Body of pancreas (tissue), 4 donors: ENCODE data around the gene ARHGAP32. TPM values are rescaled to one million over a fixed set of nuclear protein-coding genes. Genes with fewer than 3 reads are reported as not detected.

Experiments used
- ATAC-seq: fragments of 150-250 bp; one replicate; pipeline ENCODE4 v1.9.1; 2016
- DNase-seq, 4 donors: peaks; one replicate each; pipeline ENCODE4 v3.0.0-alpha.2; 2019
- H3K27ac ChIP-seq, 4 donors: fragments of 200-600 bp; sonication (generic); 1 replicate in 3 of 4; 2 replicates in 1 of 4; pipeline versions ENCODE4 v1.5.1 to v1.6.1; 2016 to 2019; ENCODE audit warnings: mild to moderate bottlenecking in 1 of 4, mixed read lengths in 1 of 4, moderate library complexity in 1 of 4
- H3K27me3 ChIP-seq, 2 donors: fragments of 200-600 bp; sonication (generic); one replicate each; pipeline ENCODE4 v1.6.0; 2016; ENCODE audit warnings: mild to moderate bottlenecking in 1 of 2
- H3K36me3 ChIP-seq, 2 donors: fragments of 200-600 bp; sonication (generic); replicated peaks in 1 of 2; 2 replicates each; pipeline ENCODE4 v1.5.1; 2016; ENCODE audit warnings: low read depth in 2 of 2; ENCODE audit not compliant: insufficient read depth in 1 of 2
- H3K4me1 ChIP-seq: fragments of 200-600 bp; sonication (generic); one replicate; pipeline ENCODE4 v1.6.0; 2016
- H3K4me3 ChIP-seq, 2 donors: fragments of 200-600 bp; sonication (generic); 1 replicate in 1 of 2; 2 replicates in 1 of 2; pipeline ENCODE4 v1.5.1; 2016 to 2019
- H3K9me3 ChIP-seq, 3 donors: fragments of 200-600 bp; sonication (generic); 1 replicate in 2 of 3; 2 replicates in 1 of 3; pipeline ENCODE4 v1.5.1; 2016
- CTCF ChIP-seq, 7 experiments: fragments of 450-650 bp in 4 of 7; fragments of 200-600 bp in 3 of 7; sonication (generic) in 3 of 7; IDR thresholded peaks; one replicate each; pipeline ENCODE4 v1.5.1; 2016 to 2019; ENCODE audit warnings: antibody characterized with exemption in 7 of 7
- POLR2A ChIP-seq, 3 donors: fragments of 450-650 bp; IDR thresholded peaks; one replicate each; pipeline ENCODE4 v1.6.1; 2016; ENCODE audit warnings: antibody characterized with exemption in 3 of 3, mild to moderate bottlenecking in 2 of 3
- WGBS, 2 donors: methylation state at CpG; one replicate each; pipeline ENCODE4 v1.1.5; 2017; 5-methylcytosine and 5-hydroxymethylcytosine counted together
- intact Hi-C: fragments of 100-400 bp; cut with DNase I; formaldehyde crosslinking; loops from one replicate; pipeline ENCODE4 v1.15.1; 2023
- total RNA-seq, 2 donors: library from RNA; depleted of rRNA; stranded (reverse); fragments of >200 nt; gene quantifications; one replicate each; pipeline ENCODE4 v1.1.0, GENCODE V29; 2016

ARHGAP32 gene
- total RNA-seq, 2 donors from 2014 or later, result 26.0 to 30.4 TPM

GRCh38 chr11:128929991-128930390 lies 262.1 kb downstream of the ARHGAP32 start:
- WGBS, 2 donors, result 69 to 84% methylated on average over 11 to 12 of the region's 12 CpGs
- DNase-seq, result no peak
- no peaks in the 10 kb centered on the region for H3K36me3 ChIP-seq

DNA sequence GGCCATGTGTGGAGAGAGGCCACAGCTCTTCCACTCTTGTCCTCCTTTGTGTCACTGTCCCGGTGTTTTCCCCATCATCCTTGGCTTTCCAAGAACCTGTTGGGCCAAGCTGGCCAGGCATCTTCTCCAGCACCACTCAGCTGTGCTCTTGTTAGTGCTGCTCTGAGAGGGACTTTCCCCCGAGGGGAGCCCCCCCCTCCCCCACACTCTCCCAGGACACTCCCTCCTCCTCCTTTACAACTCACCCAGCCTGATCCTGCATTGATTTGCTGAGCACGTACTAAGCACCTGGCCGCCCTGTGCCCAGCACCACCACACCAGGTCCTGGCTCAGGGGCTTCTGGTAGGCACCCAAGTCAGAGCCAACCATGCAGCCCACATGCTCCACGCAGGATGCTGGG lies 262.7 kb downstream of the ARHGAP32 start:
- Histone ChIP-seq H3K27ac (no peak overlapping the region), H3K4me3 (no peak overlapping the region), H3K36me3 (no peaks in the 10 kb centered on the region), H3K27me3 (no peaks in the 10 kb centered on the region), H3K4me1 (peaks cover 6% of the 10 kb centered on the region), H3K9me3 (no peaks in the 10 kb centered on the region)
- ATAC-seq (no peak), DNase-seq (no peak)
- intact Hi-C loops, result no loop called here
- WGBS, 2 donors, result 57 to 70% methylated on average over 5 of the region's 5 CpGs
- TF ChIP-seq CTCF (IDR thresholded peaks at IDR 0.05) (no peak), POLR2A (IDR thresholded peaks at IDR 0.05) (no peak)

More at GRCh38 chr11:128929991-128930390, 262.1 kb downstream of the ARHGAP32 start:
- H3K27ac ChIP-seq, result no peak overlapping the region
- intact Hi-C loops, result no loop called here
- H3K4me1 ChIP-seq, result peaks cover under 1% of the 10 kb centered on the region
- TF ChIP-seq CTCF (IDR thresholded peaks at IDR 0.05) (no peak), POLR2A (IDR thresholded peaks at IDR 0.05) (no peak)
- H3K27me3 ChIP-seq, result no peaks in the 10 kb centered on the region
- H3K9me3 ChIP-seq, result no peaks in the 10 kb centered on the region
- ATAC-seq, result no peak
- no peak overlapping the region for H3K4me3 ChIP-seq

DNA sequence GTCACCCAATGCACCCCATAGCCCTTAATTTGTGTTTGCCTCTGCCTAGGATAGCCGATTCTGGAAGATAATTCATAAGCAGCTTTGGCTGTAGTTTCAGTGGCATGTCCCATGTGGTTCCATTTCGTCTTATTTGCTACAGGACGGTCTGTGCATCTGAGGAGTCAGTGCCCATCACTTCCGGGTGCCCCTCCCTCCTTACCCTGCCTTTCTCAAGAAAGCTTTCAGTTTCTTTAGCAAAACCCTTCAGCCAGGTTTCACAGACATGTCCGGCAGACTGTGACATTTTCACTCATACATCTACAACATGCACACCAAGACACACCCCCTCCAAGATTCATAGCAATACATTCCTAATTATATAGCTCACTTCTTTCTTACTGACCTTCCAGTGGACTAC lies 263.7 kb downstream of the ARHGAP32 start:
- H3K27ac ChIP-seq, result no peak overlapping the region
- no peaks in the 10 kb centered on the region for H3K9me3 ChIP-seq
- H3K36me3 ChIP-seq, result no peaks in the 10 kb centered on the region
- WGBS, 2 donors, result 72 to 73% methylated on average over 5 of the region's 5 CpGs
- intact Hi-C loops, result no loop called here
- ATAC-seq (no peak), DNase-seq (no peak)
- no peaks in the 10 kb centered on the region for H3K27me3 ChIP-seq
- H3K4me1 ChIP-seq, result peaks cover 6% of the 10 kb centered on the region
- H3K4me3 ChIP-seq, result no peak overlapping the region
- TF ChIP-seq POLR2A (IDR thresholded peaks at IDR 0.05) (no peak), CTCF (IDR thresholded peaks at IDR 0.05) (no peak)

DNA sequence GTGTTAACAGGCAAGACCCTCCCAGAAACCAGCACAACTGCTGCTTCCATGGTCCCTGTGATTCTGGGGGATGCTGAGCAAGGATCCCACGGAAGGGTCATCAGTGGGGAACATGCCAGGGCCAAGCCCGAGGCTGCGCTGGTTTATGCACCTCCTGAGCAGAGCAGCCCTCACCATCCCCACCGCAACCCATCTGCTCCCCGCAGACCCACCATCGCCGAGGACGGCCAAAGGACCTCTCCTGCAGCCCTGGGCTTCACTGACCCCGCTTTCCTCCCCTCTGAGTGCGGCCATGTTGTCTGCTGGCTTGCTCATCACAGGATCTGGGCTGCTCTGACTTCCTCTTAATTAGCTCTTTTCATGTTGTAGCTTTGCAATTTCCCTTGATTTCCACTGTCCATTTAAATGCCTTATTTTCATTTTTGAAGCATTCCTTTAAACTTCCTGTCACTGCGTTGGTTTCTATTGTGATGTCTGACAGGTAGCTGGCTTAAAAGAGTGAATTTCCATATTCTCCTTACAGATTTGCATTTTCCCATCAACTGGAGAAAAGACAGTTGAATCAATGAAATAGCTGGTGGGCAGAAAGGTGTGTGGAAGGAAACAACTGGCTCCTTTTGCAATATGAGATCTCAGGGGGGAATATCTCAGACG lies 264.3 kb downstream of the ARHGAP32 start:
- Histone ChIP-seq H3K4me3 (no peak overlapping the region), H3K36me3 (no peaks in the 10 kb centered on the region), H3K27me3 (no peaks in the 10 kb centered on the region), H3K9me3 (no peaks in the 10 kb centered on the region), H3K27ac (no peak overlapping the region), H3K4me1 (peaks cover 6% of the 10 kb centered on the region)
- DNase-seq (no peak), ATAC-seq (no peak)
- TF ChIP-seq CTCF (IDR thresholded peaks at IDR 0.05) (no peak), POLR2A (IDR thresholded peaks at IDR 0.05) (no peak)
- 65 to 78% methylated on average over 12 of the region's 12 CpGs for WGBS, 2 donors
- intact Hi-C loops, result no loop called here

DNA sequence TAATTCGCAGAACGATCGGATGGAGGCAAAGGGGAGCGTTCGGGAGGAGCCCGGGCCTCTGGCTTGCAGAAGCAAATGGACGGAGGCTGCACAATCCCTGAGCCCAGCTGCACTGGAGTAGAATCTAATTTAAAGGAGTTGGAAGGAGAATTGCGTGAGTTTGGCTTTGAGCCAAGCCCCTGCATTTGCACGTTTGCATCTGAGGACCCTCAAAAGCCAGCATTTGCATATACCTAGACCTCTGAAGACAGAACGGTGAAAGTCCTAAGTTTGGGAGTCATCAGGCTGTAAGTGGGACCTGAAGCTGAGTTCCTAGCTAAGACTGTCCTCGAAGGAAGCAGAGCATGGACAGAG lies 265.0 kb downstream of the ARHGAP32 start:
- no peak for ATAC-seq

More for the DNA sequence above, 265.0 kb downstream of the ARHGAP32 start:
- TF ChIP-seq CTCF (IDR thresholded peaks at IDR 0.05), result no peak
- no peak for TF ChIP-seq POLR2A (IDR thresholded peaks at IDR 0.05)
- no peak overlapping the region for H3K27ac ChIP-seq
- intact Hi-C loops, result no loop called here
- no peaks in the 10 kb centered on the region for H3K27me3 ChIP-seq
- H3K36me3 ChIP-seq, result no peaks in the 10 kb centered on the region
- no peaks in the 10 kb centered on the region for H3K9me3 ChIP-seq
- WGBS, 2 donors, result 63 to 66% methylated on average over 11 of the region's 11 CpGs
- peaks cover 6% of the 10 kb centered on the region for H3K4me1 ChIP-seq
- no peak for DNase-seq
- no peak overlapping the region for H3K4me3 ChIP-seq
